Tibial nerve (tissue), 4 donors: ENCODE results near the gene INPP4A.

Experiments
- EP300 ChIP-seq, 2 donors: sonication (generic); formaldehyde crosslinking; IDR thresholded peaks; one replicate each; pipeline ENCODE4 v1.6.1; 2017; ENCODE audit warnings: antibody characterized with exemption in 2 of 2, mild to moderate bottlenecking in 1 of 2
- POLR2A ChIP-seq, 2 donors: fragments of 450-650 bp; IDR thresholded peaks; one replicate each; pipeline ENCODE4 v1.6.1; 2017; ENCODE audit warnings: antibody characterized with exemption in 2 of 2, mild to moderate bottlenecking in 2 of 2, moderate library complexity in 2 of 2
- TF ChIP-seq, protein P1 (sequence below), 5 experiments: fragments of 200-600 bp in 3 of 5; fragments of 450-650 bp in 2 of 5; sonication (generic) in 3 of 5; IDR thresholded peaks; one replicate each; pipeline ENCODE4 v1.5.1; 2016 to 2019; ENCODE audit warnings: antibody characterized with exemption in 5 of 5, mild to moderate bottlenecking in 3 of 5, moderate library complexity in 2 of 5

DNA sequence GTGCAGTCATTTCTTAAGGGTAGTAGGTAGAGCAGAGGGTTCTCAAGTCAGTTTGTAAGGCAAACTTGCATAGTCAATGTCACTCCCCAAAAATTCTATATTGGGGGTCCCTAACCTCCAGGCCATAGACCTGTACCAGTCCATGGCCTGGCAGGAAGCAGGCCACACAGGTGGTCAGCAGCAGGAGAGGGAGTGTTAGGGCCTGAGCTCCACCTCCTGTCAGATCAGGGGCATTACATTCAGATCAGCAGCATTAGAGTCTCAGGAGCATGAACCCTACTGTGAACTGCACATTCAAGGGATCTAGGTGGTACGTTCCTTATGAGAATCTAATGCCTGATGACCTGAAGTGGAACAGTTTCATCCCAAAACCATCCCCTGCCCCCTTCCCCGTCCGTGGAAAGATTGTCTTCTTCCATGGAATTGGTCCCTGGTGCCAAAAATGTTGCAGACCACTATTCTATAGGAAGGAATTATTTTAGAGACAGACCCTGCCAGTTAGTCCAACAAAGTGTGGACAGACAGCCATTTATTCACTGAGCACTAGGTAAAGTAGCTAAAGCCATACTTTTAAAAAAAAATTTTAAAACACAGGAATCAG, 157.0 kb downstream of the INPP4A start:
- TF ChIP-seq, protein P1, sequence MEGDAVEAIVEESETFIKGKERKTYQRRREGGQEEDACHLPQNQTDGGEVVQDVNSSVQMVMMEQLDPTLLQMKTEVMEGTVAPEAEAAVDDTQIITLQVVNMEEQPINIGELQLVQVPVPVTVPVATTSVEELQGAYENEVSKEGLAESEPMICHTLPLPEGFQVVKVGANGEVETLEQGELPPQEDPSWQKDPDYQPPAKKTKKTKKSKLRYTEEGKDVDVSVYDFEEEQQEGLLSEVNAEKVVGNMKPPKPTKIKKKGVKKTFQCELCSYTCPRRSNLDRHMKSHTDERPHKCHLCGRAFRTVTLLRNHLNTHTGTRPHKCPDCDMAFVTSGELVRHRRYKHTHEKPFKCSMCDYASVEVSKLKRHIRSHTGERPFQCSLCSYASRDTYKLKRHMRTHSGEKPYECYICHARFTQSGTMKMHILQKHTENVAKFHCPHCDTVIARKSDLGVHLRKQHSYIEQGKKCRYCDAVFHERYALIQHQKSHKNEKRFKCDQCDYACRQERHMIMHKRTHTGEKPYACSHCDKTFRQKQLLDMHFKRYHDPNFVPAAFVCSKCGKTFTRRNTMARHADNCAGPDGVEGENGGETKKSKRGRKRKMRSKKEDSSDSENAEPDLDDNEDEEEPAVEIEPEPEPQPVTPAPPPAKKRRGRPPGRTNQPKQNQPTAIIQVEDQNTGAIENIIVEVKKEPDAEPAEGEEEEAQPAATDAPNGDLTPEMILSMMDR (IDR thresholded peaks at IDR 0.05) = peak in 3 of 5 experiments; percentile 23 to 32 (median 24)
- TF ChIP-seq POLR2A (IDR thresholded peaks at IDR 0.05) (no peak), EP300 (IDR thresholded peaks at IDR 0.05) (no peak)
